GM12873 (cell line): ENCODE measurements around the gene ELP2.

Experiments used
- TF ChIP-seq, protein P1 (sequence below): IDR thresholded peaks from 2 replicates; pipeline ENCODE4 v1.5.1; 2012; ENCODE audit warnings: low read depth, mild to moderate bottlenecking, moderate library complexity, low read length, control low read depth; ENCODE audit not compliant: insufficient read depth; ENCODE audit errors: missing control alignments

Gene ELP2

GRCh38 chr18:36149514-36150289 lies 20.0 kb downstream of the ELP2 start:
- TF ChIP-seq, protein P1, sequence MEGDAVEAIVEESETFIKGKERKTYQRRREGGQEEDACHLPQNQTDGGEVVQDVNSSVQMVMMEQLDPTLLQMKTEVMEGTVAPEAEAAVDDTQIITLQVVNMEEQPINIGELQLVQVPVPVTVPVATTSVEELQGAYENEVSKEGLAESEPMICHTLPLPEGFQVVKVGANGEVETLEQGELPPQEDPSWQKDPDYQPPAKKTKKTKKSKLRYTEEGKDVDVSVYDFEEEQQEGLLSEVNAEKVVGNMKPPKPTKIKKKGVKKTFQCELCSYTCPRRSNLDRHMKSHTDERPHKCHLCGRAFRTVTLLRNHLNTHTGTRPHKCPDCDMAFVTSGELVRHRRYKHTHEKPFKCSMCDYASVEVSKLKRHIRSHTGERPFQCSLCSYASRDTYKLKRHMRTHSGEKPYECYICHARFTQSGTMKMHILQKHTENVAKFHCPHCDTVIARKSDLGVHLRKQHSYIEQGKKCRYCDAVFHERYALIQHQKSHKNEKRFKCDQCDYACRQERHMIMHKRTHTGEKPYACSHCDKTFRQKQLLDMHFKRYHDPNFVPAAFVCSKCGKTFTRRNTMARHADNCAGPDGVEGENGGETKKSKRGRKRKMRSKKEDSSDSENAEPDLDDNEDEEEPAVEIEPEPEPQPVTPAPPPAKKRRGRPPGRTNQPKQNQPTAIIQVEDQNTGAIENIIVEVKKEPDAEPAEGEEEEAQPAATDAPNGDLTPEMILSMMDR, result no peak

GRCh38 chr18:36152781-36153180 lies 23.1 kb downstream of the ELP2 start:
- TF ChIP-seq, protein P1, result no peak

GRCh38 chr18:36153203-36153602 lies 23.5 kb downstream of the ELP2 start:
- TF ChIP-seq, protein P1, result no peak

DNA sequence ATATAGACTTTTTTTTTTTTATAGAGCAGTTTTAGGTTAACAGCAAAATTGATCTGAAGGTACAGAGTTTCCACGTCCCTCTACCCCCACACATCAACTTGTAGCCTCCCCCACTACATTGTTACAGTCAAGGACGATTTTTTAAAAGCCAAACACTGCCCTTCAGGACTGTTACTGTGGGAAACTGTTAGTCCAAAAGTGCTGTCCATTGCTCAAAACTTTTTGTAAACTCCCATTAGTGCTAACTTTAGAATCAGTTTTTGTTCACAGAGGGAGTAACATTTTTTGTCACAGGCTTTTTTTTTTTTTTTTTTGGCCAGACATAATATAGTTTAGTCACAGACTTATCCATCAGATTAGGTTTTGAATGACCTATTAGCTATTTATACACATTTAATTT lies 24.1 kb downstream of the ELP2 start:
- TF ChIP-seq, protein P1, result no peak

DNA sequence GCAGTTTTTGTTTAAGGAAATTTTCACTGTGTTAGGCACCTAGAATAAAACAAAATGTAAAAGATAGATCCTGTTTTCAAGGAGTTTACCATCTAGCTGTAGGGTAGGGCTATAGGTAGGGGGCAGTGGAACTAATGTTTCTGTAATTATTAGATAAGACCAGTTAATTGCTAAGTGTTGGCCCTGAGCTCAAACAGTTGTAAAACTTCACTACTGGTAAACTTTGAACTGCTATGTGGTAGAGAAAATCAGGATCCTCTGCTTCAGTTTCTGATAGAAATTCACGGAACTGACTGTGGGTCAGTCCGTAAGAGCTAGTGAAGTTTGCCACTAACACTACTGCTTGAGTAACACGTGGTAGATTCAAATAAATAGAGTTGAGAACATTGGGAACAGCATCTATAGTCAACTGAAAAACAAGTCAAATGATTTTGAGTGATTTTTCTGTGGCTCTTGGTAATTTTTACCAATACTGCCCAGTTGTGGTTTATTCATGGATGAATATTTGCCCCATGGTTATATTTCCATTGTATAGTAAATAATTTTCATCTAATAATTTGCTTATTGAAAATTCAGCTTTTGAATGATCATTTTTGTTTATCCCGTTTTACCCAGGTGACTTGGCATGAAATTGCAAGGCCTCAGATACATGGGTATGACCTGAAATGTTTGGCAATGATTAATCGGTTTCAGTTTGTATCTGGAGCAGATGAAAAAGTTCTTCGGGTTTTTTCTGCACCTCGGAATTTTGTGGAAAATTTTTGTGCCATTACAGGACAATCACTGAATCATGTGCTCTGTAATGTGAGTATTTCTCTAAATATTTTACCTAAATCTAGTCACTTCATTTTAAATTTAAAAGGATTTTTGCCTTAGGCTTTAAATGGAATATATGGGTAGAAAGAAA lies 26.4 kb downstream of the ELP2 start:
- TF ChIP-seq, protein P1, result no peak

GRCh38 chr18:36157441-36157840 lies 27.7 kb downstream of the ELP2 start:
- TF ChIP-seq, protein P1, result no peak

GRCh38 chr18:36158266-36158867 lies 28.7 kb downstream of the ELP2 start:
- TF ChIP-seq, protein P1, result no peak
